Measurements from ENCODE around the gene TIGD1.

The TIGD1 gene

GRCh38 chr2:232503809-232504323, 46.5 kb downstream of the TIGD1 start:
- Histone ChIP-seq H3K79me2 (ENCODE audit: insufficient read depth, low read depth) (no peaks in the 10 kb centered on the region), H3K4me3 (IDR thresholded peaks at IDR 0.05; ENCODE audit: insufficient read depth, low read depth, low read length) (no peak overlapping the region), H3K9ac (no peak overlapping the region), H4K20me1 (ENCODE audit: insufficient read depth) (no peaks in the 10 kb centered on the region), H3K4me2 (no peak overlapping the region), H3K36me3 (ENCODE audit: insufficient read depth) (no peaks in the 10 kb centered on the region), H3K27ac (no peak overlapping the region), H3K27me3 (ENCODE audit: insufficient read depth, low read depth) (peaks cover 31% of the 10 kb centered on the region), H2AFZ (ENCODE audit: low read depth) (no peak overlapping the region), H3K4me1 (ENCODE audit: low read depth, poor library complexity, severe bottlenecking) (no peaks in the 10 kb centered on the region)
- TF ChIP-seq CTCF (conservative IDR thresholded peaks at IDR 0.05; ENCODE audit: low read depth, low read length): no peak

GRCh38 chr2:232502911-232503808, 47.2 kb downstream of the TIGD1 start:
- no peak for TF ChIP-seq CTCF (conservative IDR thresholded peaks at IDR 0.05; ENCODE audit: low read depth, low read length)
- Histone ChIP-seq H4K20me1 (ENCODE audit: insufficient read depth) (no peaks in the 10 kb centered on the region), H3K27ac (no peak overlapping the region), H3K79me2 (ENCODE audit: insufficient read depth, low read depth) (no peaks in the 10 kb centered on the region), H3K9ac (no peak overlapping the region), H3K4me1 (ENCODE audit: low read depth, poor library complexity, severe bottlenecking) (no peaks in the 10 kb centered on the region), H2AFZ (ENCODE audit: low read depth) (no peak overlapping the region), H3K27me3 (ENCODE audit: insufficient read depth, low read depth) (peaks cover 31% of the 10 kb centered on the region), H3K36me3 (ENCODE audit: insufficient read depth) (no peaks in the 10 kb centered on the region), H3K4me2 (no peak overlapping the region), H3K4me3 (IDR thresholded peaks at IDR 0.05; ENCODE audit: insufficient read depth, low read depth, low read length) (no peak overlapping the region)

- Histone ChIP-seq H3K27me3 (ENCODE audit: insufficient read depth, low read depth) (peaks cover 31% of the 10 kb centered on the region), H3K4me3 (IDR thresholded peaks at IDR 0.05; ENCODE audit: insufficient read depth, low read depth, low read length) (no peak overlapping the region)
Measured at GRCh38 chr2:232502511-232502910, 47.8 kb downstream of the TIGD1 start.

GRCh38 chr2:232501794-232502390, 48.5 kb downstream of the TIGD1 start:
- Histone ChIP-seq H3K9ac (no peak overlapping the region), H3K36me3 (ENCODE audit: insufficient read depth) (no peaks in the 10 kb centered on the region), H3K4me3 (IDR thresholded peaks at IDR 0.05; ENCODE audit: insufficient read depth, low read depth, low read length) (no peak overlapping the region), H3K4me1 (ENCODE audit: low read depth, poor library complexity, severe bottlenecking) (no peaks in the 10 kb centered on the region), H3K4me2 (no peak overlapping the region), H3K27me3 (ENCODE audit: insufficient read depth, low read depth) (peaks cover 28% of the 10 kb centered on the region), H4K20me1 (ENCODE audit: insufficient read depth) (no peaks in the 10 kb centered on the region), H2AFZ (ENCODE audit: low read depth) (no peak overlapping the region), H3K27ac (no peak overlapping the region), H3K79me2 (ENCODE audit: insufficient read depth, low read depth) (no peaks in the 10 kb centered on the region)
- TF ChIP-seq CTCF (conservative IDR thresholded peaks at IDR 0.05; ENCODE audit: low read depth, low read length): no peak

More at GRCh38 chr2:232502511-232502910, 47.8 kb downstream of the TIGD1 start:
- H2AFZ ChIP-seq (ENCODE audit: low read depth): no peak overlapping the region
- TF ChIP-seq CTCF (conservative IDR thresholded peaks at IDR 0.05; ENCODE audit: low read depth, low read length): no peak
- H4K20me1 ChIP-seq (ENCODE audit: insufficient read depth): no peaks in the 10 kb centered on the region
- H3K27ac ChIP-seq: no peak overlapping the region
- H3K4me2 ChIP-seq: no peak overlapping the region
- H3K4me1 ChIP-seq (ENCODE audit: low read depth, poor library complexity, severe bottlenecking): no peaks in the 10 kb centered on the region
- H3K36me3 ChIP-seq (ENCODE audit: insufficient read depth): no peaks in the 10 kb centered on the region
- H3K79me2 ChIP-seq (ENCODE audit: insufficient read depth, low read depth): no peaks in the 10 kb centered on the region
- no peak overlapping the region for H3K9ac ChIP-seq

All from KMS-11 (cell line).